Astrocyte (in vitro differentiated cells and primary cell): ENCODE results near the gene SLC6A14.

Source experiments
- EZH2 ChIP-seq: IDR thresholded peaks from 2 replicates; pipeline ENCODE4 v1.6.1; 2012; ENCODE audit warnings: mild to moderate bottlenecking, low read length, inconsistent platforms; ENCODE audit not compliant: insufficient read depth
- TF ChIP-seq, protein P1 (sequence below): IDR thresholded peaks from 2 replicates; pipeline ENCODE4 v1.5.1; 2011; ENCODE audit warnings: low read depth, mild to moderate bottlenecking, inconsistent platforms, low read length, moderate library complexity; ENCODE audit not compliant: insufficient read depth

DNA sequence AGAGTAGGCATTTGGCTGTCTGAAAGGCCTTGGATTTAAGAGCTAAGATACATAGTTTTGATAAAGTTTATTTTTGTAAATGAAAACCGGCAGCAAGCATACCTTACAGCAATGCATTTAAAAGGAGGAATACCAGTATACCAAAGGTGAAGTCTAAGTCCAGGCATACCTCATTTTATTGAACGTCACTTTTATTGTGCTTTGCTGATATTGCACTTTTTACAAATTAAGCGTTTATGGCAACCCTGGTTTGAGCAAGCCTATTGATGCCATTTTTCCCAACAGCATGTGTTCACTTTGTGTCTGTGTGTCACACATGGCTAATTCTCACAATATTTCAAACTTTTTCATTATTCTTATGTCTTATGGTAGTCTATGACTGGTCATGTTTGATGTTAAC, 8.4 kb upstream of the SLC6A14 start:
- TF ChIP-seq, protein P1, sequence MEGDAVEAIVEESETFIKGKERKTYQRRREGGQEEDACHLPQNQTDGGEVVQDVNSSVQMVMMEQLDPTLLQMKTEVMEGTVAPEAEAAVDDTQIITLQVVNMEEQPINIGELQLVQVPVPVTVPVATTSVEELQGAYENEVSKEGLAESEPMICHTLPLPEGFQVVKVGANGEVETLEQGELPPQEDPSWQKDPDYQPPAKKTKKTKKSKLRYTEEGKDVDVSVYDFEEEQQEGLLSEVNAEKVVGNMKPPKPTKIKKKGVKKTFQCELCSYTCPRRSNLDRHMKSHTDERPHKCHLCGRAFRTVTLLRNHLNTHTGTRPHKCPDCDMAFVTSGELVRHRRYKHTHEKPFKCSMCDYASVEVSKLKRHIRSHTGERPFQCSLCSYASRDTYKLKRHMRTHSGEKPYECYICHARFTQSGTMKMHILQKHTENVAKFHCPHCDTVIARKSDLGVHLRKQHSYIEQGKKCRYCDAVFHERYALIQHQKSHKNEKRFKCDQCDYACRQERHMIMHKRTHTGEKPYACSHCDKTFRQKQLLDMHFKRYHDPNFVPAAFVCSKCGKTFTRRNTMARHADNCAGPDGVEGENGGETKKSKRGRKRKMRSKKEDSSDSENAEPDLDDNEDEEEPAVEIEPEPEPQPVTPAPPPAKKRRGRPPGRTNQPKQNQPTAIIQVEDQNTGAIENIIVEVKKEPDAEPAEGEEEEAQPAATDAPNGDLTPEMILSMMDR, result no peak
- no peak for TF ChIP-seq EZH2
